Coronary artery (tissue), 2 donors: ENCODE data around the gene EPSTI1.

Experiments
- DNase-seq: peaks from one replicate; pipeline ENCODE4 v3.0.0-alpha.2; 2017; ENCODE audit warnings: low spot score
- H3K27ac ChIP-seq, 2 donors: fragments of 200-600 bp; sonication (generic); one replicate each; pipeline ENCODE4 v1.5.1; 2016 to 2019
- H3K4me3 ChIP-seq: fragments of 200-600 bp; sonication (generic); 2 replicates; pipeline ENCODE4 v1.5.1; 2016; ENCODE audit warnings: mild to moderate bottlenecking, moderate library complexity
- CTCF ChIP-seq: fragments of 200-600 bp; sonication (generic); IDR thresholded peaks from one replicate; pipeline ENCODE4 v1.5.1; 2019; ENCODE audit warnings: antibody characterized with exemption

EPSTI1 gene

GRCh38 chr13:42984026-42984425, 8.0 kb downstream of the EPSTI1 start:
- TF ChIP-seq CTCF, result no peak
- no peak for DNase-seq
- no peak overlapping the region for H3K27ac ChIP-seq
- no peak overlapping the region for H3K4me3 ChIP-seq

GRCh38 chr13:42981853-42982252, 10.2 kb downstream of the EPSTI1 start:
- no peak for DNase-seq
- H3K27ac ChIP-seq, result no peak overlapping the region
- TF ChIP-seq CTCF, result no peak

GRCh38 chr13:42981317-42981716, 10.7 kb downstream of the EPSTI1 start:
- H3K4me3 ChIP-seq, result no peak overlapping the region
- no peak for TF ChIP-seq CTCF
- no peak overlapping the region for H3K27ac ChIP-seq
- no peak for DNase-seq

More at GRCh38 chr13:42981853-42982252, 10.2 kb downstream of the EPSTI1 start:
- H3K4me3 ChIP-seq, result no peak overlapping the region

- DNase-seq, result no peak
- Histone ChIP-seq H3K27ac (no peak overlapping the region), H3K4me3 (no peak overlapping the region)
- TF ChIP-seq CTCF, result no peak
These were observed 14.8 kb downstream of the EPSTI1 start for GRCh38 chr13:42977219-42977659.

- TF ChIP-seq CTCF, result no peak
- Histone ChIP-seq H3K4me3 (no peak overlapping the region), H3K27ac (no peak overlapping the region)
- no peak for DNase-seq
These were observed 16.0 kb downstream of the EPSTI1 start for GRCh38 chr13:42976066-42976465.

- TF ChIP-seq CTCF, result no peak
- Histone ChIP-seq H3K27ac (no peak overlapping the region), H3K4me3 (no peak overlapping the region)
- no peak for DNase-seq
These were observed 18.5 kb downstream of the EPSTI1 start for GRCh38 chr13:42973581-42973980.

- no peak for TF ChIP-seq CTCF
- Histone ChIP-seq H3K4me3 (no peak overlapping the region), H3K27ac (no peak overlapping the region)
- DNase-seq, result no peak
These were observed 20.2 kb downstream of the EPSTI1 start for GRCh38 chr13:42971691-42972347.
